ENCODE data around the gene DLGAP3. TPM values are rescaled to one million over a fixed set of nuclear protein-coding genes. Genes with fewer than 3 reads are reported as not detected.

Gene DLGAP3
- total RNA-seq, 1 experiment from 2014 or later, result 7.3 TPM

- TF ChIP-seq CTCF (conservative IDR thresholded peaks at IDR 0.05), result no peak
- Histone ChIP-seq H3K14ac (ENCODE audit: insufficient read depth, low read length) (no peak overlapping the region), H4K91ac (ENCODE audit: insufficient read length, low read depth, low read length) (no peak overlapping the region), H2BK12ac (ENCODE audit: insufficient read length, low read depth, low read length) (no peak overlapping the region), H3K4ac (ENCODE audit: low read depth, low read length) (no peak overlapping the region), H3K27ac (ENCODE audit: insufficient read length, low read depth, low read length) (no peak overlapping the region), H2BK15ac (ENCODE audit: low read depth, low read length) (no peak overlapping the region), H3K27me3 (ENCODE audit: insufficient read depth, low read length) (no peaks in the 10 kb centered on the region), H3K79me1 (ENCODE audit: insufficient read depth, low read depth, low read length, poor library complexity, severe bottlenecking) (no peaks in the 10 kb centered on the region), H3K4me1 (ENCODE audit: insufficient read depth, low read length) (no peaks in the 10 kb centered on the region), H2BK20ac (ENCODE audit: low read depth, low read length, poor library complexity, severe bottlenecking) (no peak overlapping the region), H3K56ac (ENCODE audit: insufficient read length, low read depth, low read length) (no peak overlapping the region), H3K9me3 (ENCODE audit: control insufficient read depth, low read depth, low read length) (no peaks in the 10 kb centered on the region), H2BK120ac (ENCODE audit: low read depth, low read length, poor library complexity, severe bottlenecking) (no peak overlapping the region), H3K18ac (ENCODE audit: insufficient read length, low read depth, low read length) (no peak overlapping the region), H3T11ph (ENCODE audit: low read length) (no peak overlapping the region), H3K4me2 (ENCODE audit: insufficient read depth, insufficient read length, low read length) (no peak overlapping the region), H4K8ac (replicated peaks; ENCODE audit: insufficient read length, low read depth, low read length) (no peak overlapping the region), H2BK5ac (ENCODE audit: insufficient read length, low read length) (no peak overlapping the region), H3K23ac (ENCODE audit: insufficient read length, low read depth, low read length) (no peak overlapping the region), H2AK5ac (ENCODE audit: insufficient read length, low read length) (no peak overlapping the region), H2AFZ (ENCODE audit: low read length) (no peak overlapping the region), H4K5ac (ENCODE audit: insufficient read length, low read depth, low read length) (no peak overlapping the region), H3K79me2 (ENCODE audit: insufficient read depth, low read length) (no peaks in the 10 kb centered on the region), H4K20me1 (ENCODE audit: control insufficient read depth, insufficient read depth, insufficient read length) (no peaks in the 10 kb centered on the region), H3K23me2 (ENCODE audit: insufficient read length, low read depth, low read length, poor library complexity, severe bottlenecking) (no peaks in the 10 kb centered on the region), H3K9ac (ENCODE audit: extremely low read depth, insufficient read length, low read length) (no peak overlapping the region)
- Mint-ChIP-seq H3K9me3 (no peaks in the 10 kb centered on the region), H3K4me3 (no peak overlapping the region), H3K27me3 (ENCODE audit: low read depth) (peaks cover 29% of the 10 kb centered on the region), H3K27ac (no peak overlapping the region), H3K36me3 (ENCODE audit: insufficient read depth in 1 of 3, low read depth in 3 of 3) (no peaks in the 10 kb centered on the region; a peak in 1 of 7 replicates), H3K4me1 (peaks cover 0 to 2% of the 10 kb centered on the region in 2 experiments; a peak in 2 of 4 replicates)
- DNase-seq, result no peak
- no CpG with 5 or more reads among the region's 4 CpGs for WGBS (ENCODE audit: extremely low coverage, insufficient read length, low lambda C conversion rate)
Measured at GRCh38 chr1:34872133-34872503, 57.3 kb downstream of the DLGAP3 start.
